Cardiac muscle cell (in vitro differentiated cells and primary cell): Measurements from ENCODE around the gene LDB2. TPM values are rescaled to one million over a fixed set of nuclear protein-coding genes. Genes with fewer than 3 reads are reported as not detected.

Source experiments
- DNase-seq, 2 donors: peaks; one replicate each; pipeline versions ENCODE4 v3.0.0 to v3.0.0-alpha.2; 2010 to 2017; ENCODE audit warnings: low read depth in 1 of 2, low spot score in 1 of 2
- H3K27ac ChIP-seq: fragments of 200-600 bp; sonication (generic); 2 replicates; pipeline ENCODE4 v1.5.1; 2016
- H3K27me3 ChIP-seq: fragments of 200-600 bp; sonication (generic); 2 replicates; pipeline ENCODE4 v1.6.0; 2016; ENCODE audit warnings: control low read depth
- H3K36me3 ChIP-seq: fragments of 200-600 bp; sonication (generic); 2 replicates; pipeline ENCODE4 v1.5.1; 2016; ENCODE audit warnings: control low read depth
- H3K4me1 ChIP-seq: fragments of 200-600 bp; sonication (generic); 2 replicates; pipeline ENCODE4 v1.8.1; 2017; ENCODE audit warnings: low read depth, mild to moderate bottlenecking, mixed run types
- H3K4me3 ChIP-seq: fragments of 200-600 bp; sonication (generic); 2 replicates; pipeline ENCODE4 v1.5.1; 2016; ENCODE audit warnings: mild to moderate bottlenecking
- H3K9me3 ChIP-seq: fragments of 200-600 bp; sonication (generic); 2 replicates; pipeline ENCODE4 v1.5.1; 2017; ENCODE audit warnings: low read depth, mild to moderate bottlenecking, control low read depth
- CTCF ChIP-seq: IDR thresholded peaks from 2 replicates; pipeline ENCODE4 v1.5.1; 2012; ENCODE audit warnings: low read depth, mild to moderate bottlenecking, low read length
- polyA plus RNA-seq: library from polyadenylated mRNA; unstranded; fragments of >200 nt; fragmentation: Nextera tagmentation; extraction: Ambion mirVana; gene quantifications from 2 replicates; pipeline ENCODE4 v1.2.1, GENCODE V29; 2016
- total RNA-seq: library from RNA; depleted of rRNA; stranded (reverse); fragments of >200 nt; gene quantifications from 2 replicates; pipeline ENCODE4 v1.2.3, GENCODE V29; 2016

The LDB2 gene
- total and polyA plus RNA-seq, 2 experiments from 2014 or later = 10.4 to 12.4 TPM

- peak in 1 of 2 donors; percentile 43 for DNase-seq
- H3K4me1 ChIP-seq = peaks cover 8% of the 10 kb centered on the region
- H3K27me3 ChIP-seq = no peaks in the 10 kb centered on the region
- no peaks in the 10 kb centered on the region for H3K9me3 ChIP-seq
- H3K27ac ChIP-seq = no peak overlapping the region
- no peak for TF ChIP-seq CTCF
- no peaks in the 10 kb centered on the region for H3K36me3 ChIP-seq
- H3K4me3 ChIP-seq = no peak overlapping the region
These were observed 418.4 kb downstream of the LDB2 start for GRCh38 chr4:16480011-16480410.

- no peaks in the 10 kb centered on the region for H3K27me3 ChIP-seq
- no peak for TF ChIP-seq CTCF
- DNase-seq = no peak
- H3K36me3 ChIP-seq = no peaks in the 10 kb centered on the region
- H3K27ac ChIP-seq = no peak overlapping the region
- peaks cover 8% of the 10 kb centered on the region for H3K4me1 ChIP-seq
- H3K9me3 ChIP-seq = no peaks in the 10 kb centered on the region
- no peak overlapping the region for H3K4me3 ChIP-seq
These were observed 425.9 kb downstream of the LDB2 start for GRCh38 chr4:16472537-16472936.

- Histone ChIP-seq H3K4me1 (no peaks in the 10 kb centered on the region), H3K27me3 (no peaks in the 10 kb centered on the region), H3K4me3 (no peak overlapping the region), H3K9me3 (no peaks in the 10 kb centered on the region), H3K36me3 (no peaks in the 10 kb centered on the region), H3K27ac (no peak overlapping the region)
- no peak for DNase-seq
- TF ChIP-seq CTCF = no peak
These were observed 431.4 kb downstream of the LDB2 start for GRCh38 chr4:16467061-16467460.

GRCh38 chr4:16466581-16466980, 431.9 kb downstream of the LDB2 start:
- no peak overlapping the region for H3K4me3 ChIP-seq
- TF ChIP-seq CTCF = no peak
- no peaks in the 10 kb centered on the region for H3K4me1 ChIP-seq
- no peaks in the 10 kb centered on the region for H3K27me3 ChIP-seq
- no peak overlapping the region for H3K27ac ChIP-seq
- H3K9me3 ChIP-seq = no peaks in the 10 kb centered on the region
- DNase-seq = no peak
- H3K36me3 ChIP-seq = no peaks in the 10 kb centered on the region

- no peaks in the 10 kb centered on the region for H3K36me3 ChIP-seq
- H3K4me3 ChIP-seq = no peak overlapping the region
- no peak for TF ChIP-seq CTCF
- H3K27ac ChIP-seq = no peak overlapping the region
- no peaks in the 10 kb centered on the region for H3K9me3 ChIP-seq
- peak in 1 of 2 donors; percentile 13 for DNase-seq
- no peaks in the 10 kb centered on the region for H3K4me1 ChIP-seq
- no peaks in the 10 kb centered on the region for H3K27me3 ChIP-seq
These were observed 433.8 kb downstream of the LDB2 start for GRCh38 chr4:16464651-16465050.

- DNase-seq = no peak
- no peak overlapping the region for H3K4me3 ChIP-seq
- H3K9me3 ChIP-seq = no peaks in the 10 kb centered on the region
- no peak for TF ChIP-seq CTCF
- H3K27me3 ChIP-seq = no peaks in the 10 kb centered on the region
- no peaks in the 10 kb centered on the region for H3K4me1 ChIP-seq
- no peak overlapping the region for H3K27ac ChIP-seq
- no peaks in the 10 kb centered on the region for H3K36me3 ChIP-seq
These were observed 435.8 kb downstream of the LDB2 start for GRCh38 chr4:16462656-16463055.
